ENCODE results near the gene ENOSF1. TPM values are rescaled to one million over a fixed set of nuclear protein-coding genes. Genes with fewer than 3 reads are reported as not detected.
"Not testable (repeated sequence)": the region's sequence is repeated elsewhere in the genome, so short reads cannot be mapped to it uniquely, and the experiment has no call there.

ENOSF1 gene
- 10 to 100 TPM; 65.3 to 67.1 TPM for total RNA-seq

GRCh38 chr18:712401-713134, at the start of gene ENOSF1:
TSS of gene ENOSF1 (minus strand) at chr18:712630. CDS start at chr18:712587, 43 bp downstream.
- ChIA-PET POLR2A (interaction anchor here (0.6 to 2.5 kb wide), 19 partner anchors 10 to 445 kb away, joined by 3 to 38 read pairs (median 4); partner anchors contain the start of genes THOC1, TYMS and YES1), CTCF (interaction anchor here (0.6 to 6.9 kb wide), 27 partner anchors 10 to 554 kb away, joined by 3 to 82 read pairs (median 4); partner anchors contain the start of genes TYMS, USP14 and YES1)
- peak within 1 kb of the TSS; percentile 90 for H3K27ac Mint-ChIP-seq
- DNase-seq = peak; percentile 90
- peaks cover 20% of the 10 kb centered on the region for H3K36me3 Mint-ChIP-seq (ENCODE audit: low read depth)
- no peaks in the 10 kb centered on the region for H3K27me3 Mint-ChIP-seq
- H3K4me3 Mint-ChIP-seq = peak within 1 kb of the TSS; percentile 86
- H3K9me3 Mint-ChIP-seq = no peaks in the 10 kb centered on the region
- peaks cover 61% of the 10 kb centered on the region for H3K4me1 Mint-ChIP-seq

- H3K27ac Mint-ChIP-seq; H3K9me3 Mint-ChIP-seq; POLR2A ChIA-PET; CTCF ChIA-PET; H3K4me1 Mint-ChIP-seq; H3K27me3 Mint-ChIP-seq; H3K36me3 Mint-ChIP-seq (ENCODE audit: low read depth); H3K4me3 Mint-ChIP-seq; DNase-seq: not testable (repeated sequence)
Measured at GRCh38 chr18:759864-760263, 47.4 kb upstream of the ENOSF1 start.

DNA sequence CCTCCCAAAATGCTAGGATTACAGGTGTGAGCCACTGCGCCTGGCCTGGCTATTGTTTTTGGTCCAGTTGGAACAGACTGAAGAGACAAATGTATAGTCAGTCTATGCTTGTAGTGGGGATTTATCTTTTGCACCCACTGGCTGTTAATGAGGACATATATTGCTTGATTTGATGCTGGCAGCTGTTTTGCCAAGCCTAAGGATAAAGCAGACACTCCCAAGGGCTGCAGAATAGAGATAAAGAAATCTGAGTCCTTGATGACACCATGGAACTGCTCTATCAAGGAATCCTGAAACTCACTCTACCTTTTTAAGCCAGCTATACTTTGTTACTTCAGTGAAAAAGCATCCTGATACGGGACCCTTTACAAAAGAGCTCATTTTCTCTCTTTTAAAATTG, 43.1 kb upstream of the ENOSF1 start:
- H3K9me3 Mint-ChIP-seq = no peaks in the 10 kb centered on the region
- no peaks in the 10 kb centered on the region for H3K4me1 Mint-ChIP-seq
- CTCF ChIA-PET = interaction anchor here (0.8 to 2.1 kb wide), 2 partner anchors 75 to 84 kb away, joined by 3 to 6 read pairs; no protein-coding TSS in a partner anchor
- H3K4me3 Mint-ChIP-seq = no peak overlapping the region
- H3K27me3 Mint-ChIP-seq = no peaks in the 10 kb centered on the region
- POLR2A ChIA-PET = no interaction called here
- DNase-seq = no peak
- peaks cover 9% of the 10 kb centered on the region for H3K36me3 Mint-ChIP-seq (ENCODE audit: low read depth)
- no peak overlapping the region for H3K27ac Mint-ChIP-seq

DNA sequence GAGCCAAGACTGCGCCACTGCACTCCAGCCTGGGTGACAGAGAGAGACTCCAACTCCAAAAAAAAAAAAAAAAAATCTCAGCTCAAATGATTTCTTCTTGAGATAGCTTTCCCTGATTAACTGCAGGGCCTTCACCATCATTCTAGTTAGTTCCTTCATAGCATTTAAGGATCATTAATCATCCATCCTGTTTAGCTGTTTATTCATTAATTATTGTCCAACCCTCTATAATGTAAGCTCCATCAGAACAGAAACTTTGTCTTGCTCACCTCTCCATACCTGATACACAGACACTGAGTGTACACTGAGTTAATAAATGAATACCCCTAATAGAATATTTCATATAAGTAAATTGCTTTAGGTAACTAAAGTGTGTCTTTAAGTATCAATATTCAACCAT, 42.2 kb upstream of the ENOSF1 start:
- Mint-ChIP-seq H3K9me3 (no peaks in the 10 kb centered on the region), H3K4me3 (no peak overlapping the region), H3K4me1 (no peaks in the 10 kb centered on the region), H3K27ac (no peak overlapping the region), H3K36me3 (ENCODE audit: low read depth) (peaks cover 9% of the 10 kb centered on the region), H3K27me3 (no peaks in the 10 kb centered on the region)
- no peak for DNase-seq
- ChIA-PET CTCF (interaction anchor here (0.6 to 2.1 kb wide), 5 partner anchors 12 to 85 kb away, joined by 3 to 6 read pairs (median 4); no protein-coding TSS in a partner anchor), POLR2A (interaction anchor here (1.0 to 1.9 kb wide), 3 partner anchors 15 to 75 kb away, joined by 4 to 6 read pairs (median 6); no protein-coding TSS in a partner anchor)

DNA sequence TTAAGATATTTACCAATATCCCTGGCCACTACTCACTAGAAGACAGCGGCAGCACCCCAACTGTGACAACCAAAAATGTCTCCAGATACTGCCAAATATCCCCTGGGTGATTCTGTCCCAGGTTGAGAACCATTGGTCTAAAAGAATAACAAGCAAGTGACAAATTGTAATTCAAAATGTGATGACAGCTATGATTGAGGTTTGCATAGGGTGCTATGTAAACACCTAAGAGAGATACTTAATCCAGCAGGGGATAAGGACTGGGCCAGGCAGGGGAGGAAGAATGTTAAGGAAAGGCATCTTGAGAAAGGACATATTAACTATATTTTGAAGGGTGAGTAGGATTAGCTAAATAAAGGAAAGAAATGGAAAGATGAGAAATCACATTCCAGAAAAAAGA, 38.0 kb upstream of the ENOSF1 start:
- ChIA-PET CTCF (no interaction called here), POLR2A (no interaction called here)
- DNase-seq = no peak
- Mint-ChIP-seq H3K36me3 (ENCODE audit: low read depth) (peaks cover 17% of the 10 kb centered on the region), H3K27ac (no peak overlapping the region), H3K27me3 (no peaks in the 10 kb centered on the region), H3K4me1 (no peaks in the 10 kb centered on the region), H3K9me3 (no peaks in the 10 kb centered on the region), H3K4me3 (no peak overlapping the region)

DNA sequence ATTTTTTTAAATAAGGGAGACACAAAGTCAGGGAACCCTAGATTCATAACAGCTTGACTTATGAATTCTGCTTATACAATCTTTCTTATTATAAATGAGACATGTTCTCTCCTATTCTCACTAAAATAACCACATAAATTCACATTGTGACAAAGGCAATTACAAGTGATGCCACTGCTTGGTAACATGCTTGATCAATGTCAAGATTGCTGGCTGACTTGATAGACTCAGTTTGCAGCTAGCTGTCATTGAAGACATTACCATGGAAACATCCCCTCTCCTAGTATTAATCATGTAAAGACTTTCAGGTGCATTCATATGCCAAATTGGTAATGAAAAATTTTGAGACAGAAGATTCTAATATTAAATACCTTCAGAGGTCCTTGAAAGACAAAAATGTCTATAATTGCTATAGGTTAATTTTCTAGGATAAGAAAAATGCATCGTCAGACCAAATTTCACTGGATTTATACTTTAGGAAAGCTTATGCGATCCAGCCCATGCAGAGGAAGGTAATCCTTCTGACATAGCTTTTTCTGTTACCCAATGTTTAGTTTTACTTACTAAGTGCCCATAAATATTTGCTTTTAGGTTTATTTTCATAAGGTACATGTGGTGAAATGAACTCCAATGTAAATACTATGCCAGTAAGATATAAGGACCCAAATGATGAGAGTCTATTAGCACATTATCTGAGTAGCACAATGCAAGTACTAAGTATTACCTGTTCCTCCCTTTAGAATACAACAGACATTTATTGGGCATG, 32.6 kb upstream of the ENOSF1 start:
- Mint-ChIP-seq H3K4me1 (peaks cover 6% of the 10 kb centered on the region), H3K27me3 (no peaks in the 10 kb centered on the region), H3K9me3 (no peaks in the 10 kb centered on the region), H3K36me3 (ENCODE audit: low read depth) (peaks cover 30% of the 10 kb centered on the region), H3K27ac (no peak overlapping the region), H3K4me3 (no peak overlapping the region)
- DNase-seq = no peak
- CTCF ChIA-PET = interaction anchor here (7.2 to 8.5 kb wide), 2 partner anchors 87 to 95 kb away, joined by 98 to 173 read pairs; no protein-coding TSS in a partner anchor
- POLR2A ChIA-PET = no interaction called here

GRCh38 chr18:741931-742512, 29.6 kb upstream of the ENOSF1 start:
- H3K27me3 Mint-ChIP-seq = no peaks in the 10 kb centered on the region
- no peak overlapping the region for H3K27ac Mint-ChIP-seq
- H3K9me3 Mint-ChIP-seq = no peaks in the 10 kb centered on the region
- ChIA-PET CTCF (interaction anchor here (0.7 to 8.5 kb wide), 5 partner anchors 13 to 98 kb away, joined by 3 to 173 read pairs (median 4); no protein-coding TSS in a partner anchor), POLR2A (interaction anchor here (2.2 kb wide), 1 partner anchor 88 kb away, joined by 7 read pairs; no protein-coding TSS in a partner anchor)
- peaks cover 32% of the 10 kb centered on the region for H3K36me3 Mint-ChIP-seq (ENCODE audit: low read depth)
- H3K4me1 Mint-ChIP-seq = peaks cover 6% of the 10 kb centered on the region
- no peak overlapping the region for H3K4me3 Mint-ChIP-seq
- DNase-seq = no peak

GRCh38 chr18:732371-732770, 19.9 kb upstream of the ENOSF1 start:
- Mint-ChIP-seq H3K27me3 (no peaks in the 10 kb centered on the region), H3K4me1 (peaks cover 7% of the 10 kb centered on the region), H3K36me3 (ENCODE audit: low read depth) (peaks cover 42% of the 10 kb centered on the region), H3K9me3 (no peaks in the 10 kb centered on the region), H3K27ac (no peak overlapping the region), H3K4me3 (no peak overlapping the region)
- CTCF ChIA-PET = interaction anchor here (0.9 to 3.2 kb wide), 4 partner anchors 19 to 107 kb away, joined by 4 to 13 read pairs (median 6); partner anchors contain the start of gene ENOSF1
- POLR2A ChIA-PET = no interaction called here
- DNase-seq = no peak

DNA sequence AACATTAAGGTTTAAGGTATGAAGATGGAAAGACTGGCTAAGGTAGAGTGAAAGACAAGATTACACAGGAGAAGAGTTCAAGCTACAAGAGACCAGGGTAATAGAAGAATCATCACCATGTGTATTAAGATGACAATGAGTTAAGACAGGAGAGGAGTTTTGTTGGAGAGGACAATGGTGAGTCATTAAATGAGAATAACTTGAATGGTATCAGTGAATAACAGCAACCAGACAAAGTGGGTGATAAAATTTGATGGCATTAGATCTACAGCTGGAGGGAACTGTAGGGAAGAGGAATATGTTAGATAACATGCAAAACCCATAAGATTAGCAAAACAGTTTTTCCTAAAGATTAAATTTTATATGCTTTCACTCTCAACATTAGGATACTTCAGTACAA, 18.8 kb upstream of the ENOSF1 start:
- H3K9me3 Mint-ChIP-seq = no peaks in the 10 kb centered on the region
- ChIA-PET CTCF (interaction anchor here (0.9 to 3.2 kb wide), 4 partner anchors 16 to 108 kb away, joined by 3 to 13 read pairs (median 4); no protein-coding TSS in a partner anchor), POLR2A (interaction anchor here (1.0 kb wide), 1 partner anchor 99 kb away, joined by 3 read pairs; no protein-coding TSS in a partner anchor)
- no peak for DNase-seq
- no peak overlapping the region for H3K4me3 Mint-ChIP-seq
- no peaks in the 10 kb centered on the region for H3K27me3 Mint-ChIP-seq
- no peak overlapping the region for H3K27ac Mint-ChIP-seq
- peaks cover 36% of the 10 kb centered on the region for H3K36me3 Mint-ChIP-seq (ENCODE audit: low read depth)
- H3K4me1 Mint-ChIP-seq = peaks cover 7% of the 10 kb centered on the region

GRCh38 chr18:730692-731091, 18.3 kb upstream of the ENOSF1 start:
- Mint-ChIP-seq H3K36me3 (ENCODE audit: low read depth) (peaks cover 31% of the 10 kb centered on the region), H3K27ac (no peak overlapping the region), H3K9me3 (no peaks in the 10 kb centered on the region), H3K4me3 (no peak overlapping the region), H3K27me3 (no peaks in the 10 kb centered on the region), H3K4me1 (peaks cover 7% of the 10 kb centered on the region)
- no peak for DNase-seq
- POLR2A ChIA-PET = no interaction called here
- CTCF ChIA-PET = interaction anchor here (1.4 to 3.2 kb wide), 3 partner anchors 15 to 109 kb away, joined by 3 to 13 read pairs (median 4); no protein-coding TSS in a partner anchor

GRCh38 chr18:730120-730519, 17.7 kb upstream of the ENOSF1 start:
- DNase-seq, POLR2A ChIA-PET, H3K27ac Mint-ChIP-seq, H3K4me1 Mint-ChIP-seq, H3K4me3 Mint-ChIP-seq, H3K9me3 Mint-ChIP-seq, H3K27me3 Mint-ChIP-seq: not testable (repeated sequence)
- peaks cover 26% of the 10 kb centered on the region for H3K36me3 Mint-ChIP-seq (ENCODE audit: low read depth)
- CTCF ChIA-PET = interaction anchor here (1.0 to 1.4 kb wide), 2 partner anchors 102 to 109 kb away, joined by 3 to 4 read pairs; no protein-coding TSS in a partner anchor

DNA sequence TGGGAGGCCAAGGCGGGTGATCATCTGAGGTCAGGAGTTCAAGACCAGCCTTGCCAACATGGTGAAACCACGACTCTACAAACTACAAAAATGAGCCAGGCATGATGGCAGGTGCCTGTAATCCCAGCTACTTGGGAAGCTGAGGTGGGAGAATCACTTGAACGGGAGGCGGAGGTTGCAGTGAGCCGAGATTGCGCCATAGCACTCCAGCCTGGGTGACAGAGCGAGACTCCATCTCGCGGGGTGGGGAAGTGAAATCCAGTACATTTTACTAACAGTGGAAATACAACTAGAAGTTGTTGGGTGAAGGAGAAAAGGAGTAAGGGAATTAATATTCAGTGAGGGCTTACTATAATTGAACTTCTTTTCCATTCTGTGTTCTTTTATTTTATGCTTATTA, 13.2 kb upstream of the ENOSF1 start:
- DNase-seq = no peak
- no peak overlapping the region for H3K27ac Mint-ChIP-seq
- no peaks in the 10 kb centered on the region for H3K27me3 Mint-ChIP-seq
- H3K4me1 Mint-ChIP-seq = peaks cover 2% of the 10 kb centered on the region
- no peaks in the 10 kb centered on the region for H3K9me3 Mint-ChIP-seq
- ChIA-PET CTCF (interaction anchor here (2.0 kb wide), 1 partner anchor 12 kb away, joined by 5 read pairs; no protein-coding TSS in a partner anchor), POLR2A (interaction anchor here (1.6 kb wide), 1 partner anchor 13 kb away, joined by 4 read pairs; the partner anchor contains the start of gene ENOSF1)
- H3K36me3 Mint-ChIP-seq (ENCODE audit: low read depth) = peaks cover 31% of the 10 kb centered on the region
- no peak overlapping the region for H3K4me3 Mint-ChIP-seq
